ENCODE results near the gene FANCI.

FANCI gene

DNA sequence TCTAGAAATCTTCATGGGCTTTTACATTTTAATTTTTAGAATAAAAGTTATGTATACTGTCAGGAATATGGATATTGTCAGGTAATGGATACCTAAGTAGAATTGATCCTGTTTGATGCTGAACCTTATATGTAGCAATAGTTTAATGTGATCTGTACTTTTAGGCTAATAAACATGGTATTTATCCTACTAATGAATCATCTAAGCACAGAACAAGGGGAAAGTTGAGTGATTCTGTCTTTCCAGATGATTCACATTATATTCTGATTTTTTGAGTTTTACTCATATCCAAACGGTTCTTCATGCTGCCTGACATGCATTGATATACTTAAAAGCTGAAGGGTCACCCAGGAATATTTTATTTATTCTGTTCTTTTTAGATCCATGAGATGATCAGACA, 34.5 kb downstream of the FANCI start:
- DNase-seq (ENCODE audit: low read depth): no peak
- H3K4me3 ChIP-seq (ENCODE audit: low read depth, low read length): no peak overlapping the region
- TF ChIP-seq, protein P1, sequence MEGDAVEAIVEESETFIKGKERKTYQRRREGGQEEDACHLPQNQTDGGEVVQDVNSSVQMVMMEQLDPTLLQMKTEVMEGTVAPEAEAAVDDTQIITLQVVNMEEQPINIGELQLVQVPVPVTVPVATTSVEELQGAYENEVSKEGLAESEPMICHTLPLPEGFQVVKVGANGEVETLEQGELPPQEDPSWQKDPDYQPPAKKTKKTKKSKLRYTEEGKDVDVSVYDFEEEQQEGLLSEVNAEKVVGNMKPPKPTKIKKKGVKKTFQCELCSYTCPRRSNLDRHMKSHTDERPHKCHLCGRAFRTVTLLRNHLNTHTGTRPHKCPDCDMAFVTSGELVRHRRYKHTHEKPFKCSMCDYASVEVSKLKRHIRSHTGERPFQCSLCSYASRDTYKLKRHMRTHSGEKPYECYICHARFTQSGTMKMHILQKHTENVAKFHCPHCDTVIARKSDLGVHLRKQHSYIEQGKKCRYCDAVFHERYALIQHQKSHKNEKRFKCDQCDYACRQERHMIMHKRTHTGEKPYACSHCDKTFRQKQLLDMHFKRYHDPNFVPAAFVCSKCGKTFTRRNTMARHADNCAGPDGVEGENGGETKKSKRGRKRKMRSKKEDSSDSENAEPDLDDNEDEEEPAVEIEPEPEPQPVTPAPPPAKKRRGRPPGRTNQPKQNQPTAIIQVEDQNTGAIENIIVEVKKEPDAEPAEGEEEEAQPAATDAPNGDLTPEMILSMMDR (IDR thresholded peaks at IDR 0.05; ENCODE audit: control insufficient read depth, extremely low read depth, insufficient read depth): no peak

GRCh38 chr15:89282631-89283030, 38.9 kb downstream of the FANCI start:
- TF ChIP-seq, protein P1 (IDR thresholded peaks at IDR 0.05; ENCODE audit: control insufficient read depth, extremely low read depth, insufficient read depth): no peak
- DNase-seq (ENCODE audit: low read depth): no peak
- no peak overlapping the region for H3K4me3 ChIP-seq (ENCODE audit: low read depth, low read length)

DNA sequence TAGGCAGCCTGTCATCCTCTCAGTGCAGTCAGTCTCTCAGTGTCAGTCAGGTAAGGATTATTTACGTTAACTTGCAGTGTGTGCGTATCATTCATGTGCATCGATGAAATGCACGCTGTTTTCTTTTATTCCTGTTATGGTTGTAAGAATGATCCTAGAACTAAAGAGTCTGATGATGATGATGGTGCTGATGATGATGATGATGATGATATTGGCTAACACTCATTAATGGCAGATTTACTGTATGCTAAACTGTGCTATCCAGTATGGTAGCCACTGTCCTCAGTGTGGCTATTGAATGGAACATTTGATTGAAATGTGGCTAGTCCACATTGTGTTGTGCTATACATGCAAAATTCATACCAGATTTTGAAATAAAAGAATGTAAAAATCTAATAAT, 39.4 kb downstream of the FANCI start:
- TF ChIP-seq, protein P1 (IDR thresholded peaks at IDR 0.05; ENCODE audit: control insufficient read depth, extremely low read depth, insufficient read depth): no peak
- no peak overlapping the region for H3K4me3 ChIP-seq (ENCODE audit: low read depth, low read length)
- no peak for DNase-seq (ENCODE audit: low read depth)

DNA sequence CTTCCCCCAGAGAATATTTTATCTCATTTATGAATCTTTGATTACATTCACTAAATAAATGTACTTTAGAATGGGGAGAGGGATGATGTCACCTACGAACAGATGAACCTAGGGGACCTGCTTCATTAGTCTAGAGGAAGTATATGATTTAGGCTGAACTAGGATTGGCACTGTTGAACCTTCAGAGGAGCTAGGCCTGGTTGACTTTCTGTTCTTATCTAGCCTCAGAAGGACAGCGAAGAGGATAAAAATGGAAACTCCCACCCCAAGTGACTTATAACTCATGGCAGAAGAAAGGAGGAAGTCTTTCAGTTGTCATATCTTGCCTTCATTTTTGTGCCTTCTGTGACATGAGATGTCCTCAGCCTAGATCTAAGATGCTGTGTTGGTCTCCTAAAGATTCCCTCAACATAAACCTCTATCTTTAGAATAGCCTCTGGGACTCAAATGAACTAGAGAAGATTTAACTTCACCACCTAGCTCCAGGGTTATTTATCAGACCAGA, 48.2 kb downstream of the FANCI start:
- DNase-seq (ENCODE audit: low read depth): no peak
- TF ChIP-seq, protein P1 (IDR thresholded peaks at IDR 0.05; ENCODE audit: control insufficient read depth, extremely low read depth, insufficient read depth): no peak

DNA sequence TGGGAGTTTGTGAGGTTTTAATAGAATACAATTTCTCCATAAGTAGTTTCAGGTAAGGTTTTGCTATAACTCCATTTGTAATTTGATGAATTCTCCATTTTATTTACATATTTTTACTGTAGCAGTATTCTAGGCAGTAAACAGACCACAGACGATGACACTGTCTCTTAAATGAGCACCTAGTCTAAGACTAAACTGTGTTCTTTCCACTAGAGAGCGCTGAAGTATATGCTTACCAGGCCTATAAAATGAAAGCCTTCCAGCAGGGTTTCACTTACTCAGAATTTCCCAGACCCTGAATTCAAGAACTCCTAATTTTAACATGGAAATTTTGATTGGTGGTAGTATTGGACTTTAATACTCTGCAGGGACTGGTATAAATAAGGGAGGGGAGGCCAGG, 49.2 kb downstream of the FANCI start:
- no peak for DNase-seq (ENCODE audit: low read depth)
- TF ChIP-seq, protein P1 (IDR thresholded peaks at IDR 0.05; ENCODE audit: control insufficient read depth, extremely low read depth, insufficient read depth): no peak

More for the DNA sequence above, 48.2 kb downstream of the FANCI start:
- H3K4me3 ChIP-seq (ENCODE audit: low read depth, low read length): no peak overlapping the region

DNA sequence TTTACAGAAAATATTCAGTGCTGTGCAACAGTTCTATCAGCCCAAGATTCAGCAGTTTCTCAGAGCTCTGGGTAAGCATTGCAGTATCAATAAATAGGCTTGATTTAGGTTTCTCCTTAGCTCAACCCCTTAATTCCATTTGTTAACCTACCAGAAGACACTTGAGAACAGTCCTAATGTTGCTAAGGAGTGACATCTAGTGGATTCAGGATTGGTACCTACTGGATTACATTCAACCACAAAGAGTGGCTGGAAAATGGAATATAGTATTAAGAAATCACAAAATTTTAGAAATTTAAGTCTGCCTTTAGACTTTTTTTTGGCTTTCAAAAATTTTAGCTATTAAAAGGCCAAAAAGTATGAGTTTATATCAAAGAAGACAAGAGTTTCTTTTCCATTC, 56.1 kb downstream of the FANCI start:
- TF ChIP-seq, protein P1 (IDR thresholded peaks at IDR 0.05; ENCODE audit: control insufficient read depth, extremely low read depth, insufficient read depth): peak; percentile 62
- no peak overlapping the region for H3K4me3 ChIP-seq (ENCODE audit: low read depth, low read length)
- peak; percentile 14 for DNase-seq (ENCODE audit: low read depth)

More for the DNA sequence above, 49.2 kb downstream of the FANCI start:
- no peak overlapping the region for H3K4me3 ChIP-seq (ENCODE audit: low read depth, low read length)

Measured in LNCaP clone FGC (cell line).